HFF-Myc (cell line): Measurements from ENCODE around the gene FAM118A.
"Not testable (repeated sequence)": the region's sequence is repeated elsewhere in the genome, so short reads cannot be mapped to it uniquely, and the experiment has no call there.

ENCODE experiments used
- DNase-seq: peaks from one replicate; pipeline ENCODE4 v3.0.0-alpha.2; 2011; ENCODE audit warnings: low read depth; ENCODE audit errors: extremely low read depth
- H3K4me3 ChIP-seq: replicated peaks from 2 replicates; pipeline ENCODE4 v1.5.1; 2011; ENCODE audit warnings: low read depth, mild to moderate bottlenecking, control low read depth, low read length
- TF ChIP-seq, protein P1 (sequence below): IDR thresholded peaks from 2 replicates; pipeline ENCODE4 v1.5.1; 2012; ENCODE audit warnings: mild to moderate bottlenecking, low read depth, low read length, control low read depth; ENCODE audit errors: missing control alignments

The FAM118A gene

GRCh38 chr22:45309422-45310227 lies at the start of gene FAM118A:
FAM118A (plus strand) TSS chr22:45309934; CDS start chr22:45322380, 12,446 bp downstream.
- TF ChIP-seq, protein P1, sequence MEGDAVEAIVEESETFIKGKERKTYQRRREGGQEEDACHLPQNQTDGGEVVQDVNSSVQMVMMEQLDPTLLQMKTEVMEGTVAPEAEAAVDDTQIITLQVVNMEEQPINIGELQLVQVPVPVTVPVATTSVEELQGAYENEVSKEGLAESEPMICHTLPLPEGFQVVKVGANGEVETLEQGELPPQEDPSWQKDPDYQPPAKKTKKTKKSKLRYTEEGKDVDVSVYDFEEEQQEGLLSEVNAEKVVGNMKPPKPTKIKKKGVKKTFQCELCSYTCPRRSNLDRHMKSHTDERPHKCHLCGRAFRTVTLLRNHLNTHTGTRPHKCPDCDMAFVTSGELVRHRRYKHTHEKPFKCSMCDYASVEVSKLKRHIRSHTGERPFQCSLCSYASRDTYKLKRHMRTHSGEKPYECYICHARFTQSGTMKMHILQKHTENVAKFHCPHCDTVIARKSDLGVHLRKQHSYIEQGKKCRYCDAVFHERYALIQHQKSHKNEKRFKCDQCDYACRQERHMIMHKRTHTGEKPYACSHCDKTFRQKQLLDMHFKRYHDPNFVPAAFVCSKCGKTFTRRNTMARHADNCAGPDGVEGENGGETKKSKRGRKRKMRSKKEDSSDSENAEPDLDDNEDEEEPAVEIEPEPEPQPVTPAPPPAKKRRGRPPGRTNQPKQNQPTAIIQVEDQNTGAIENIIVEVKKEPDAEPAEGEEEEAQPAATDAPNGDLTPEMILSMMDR = no peak

DNA sequence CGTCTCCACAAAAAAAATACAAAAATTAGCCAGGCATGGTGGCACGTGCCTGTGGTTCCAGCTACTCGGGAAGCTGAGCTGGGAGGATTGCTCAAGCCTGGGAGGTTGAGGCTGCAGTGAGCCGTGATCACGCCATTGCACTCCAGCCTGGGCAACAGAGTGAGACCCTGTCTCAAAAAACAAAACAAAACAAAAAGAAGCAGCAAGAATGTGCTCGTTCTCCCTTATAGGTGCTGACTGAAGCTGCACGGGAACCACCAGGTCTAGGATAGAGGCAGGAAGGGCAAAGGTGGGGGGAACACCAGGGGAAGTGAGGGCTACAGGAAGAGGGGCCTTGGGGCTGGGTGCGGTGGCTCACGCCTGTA lies 49.4 kb upstream of the FAM118A start:
- not testable (repeated sequence) for DNase-seq, H3K4me3 ChIP-seq

More at GRCh38 chr22:45309422-45310227, at the start of gene FAM118A:
- peak within 1 kb of the TSS; percentile 67 for H3K4me3 ChIP-seq
- peak; percentile 68 for DNase-seq

- TF ChIP-seq, protein P1 = no peak
- H3K4me3 ChIP-seq = no peak overlapping the region
- DNase-seq = no peak
These were observed 48.2 kb upstream of the FAM118A start for GRCh38 chr22:45261407-45262088.

- H3K4me3 ChIP-seq = no peak overlapping the region
- TF ChIP-seq, protein P1 = no peak
- no peak for DNase-seq
These were observed 47.4 kb upstream of the FAM118A start for GRCh38 chr22:45262195-45262930.

DNA sequence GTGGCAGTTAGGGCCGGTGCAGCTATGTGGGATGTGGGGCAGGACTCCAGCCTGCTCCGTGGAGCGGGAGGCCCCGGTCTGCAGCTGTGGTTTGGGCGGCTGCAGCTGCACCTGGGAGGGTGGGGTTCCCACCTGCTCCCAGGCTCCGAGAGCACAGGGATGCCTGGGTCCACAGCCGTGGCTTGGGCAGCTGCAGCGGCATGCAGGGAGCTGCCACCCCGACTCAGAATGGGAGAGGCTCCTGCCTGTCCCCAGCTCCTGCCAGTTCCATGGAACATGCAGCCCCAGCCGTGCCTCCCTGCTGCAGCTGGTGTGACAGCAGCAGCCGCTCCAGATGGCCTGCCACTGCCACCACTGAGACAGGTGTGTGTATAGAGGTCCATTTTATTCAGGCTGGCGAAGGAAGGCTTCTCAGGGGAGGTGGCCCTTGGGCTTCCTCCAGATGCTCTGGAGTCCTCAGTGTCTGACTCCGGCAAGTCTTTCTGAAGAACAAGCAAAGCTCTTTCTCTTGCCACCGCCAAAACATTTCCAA lies 46.7 kb upstream of the FAM118A start:
- TF ChIP-seq, protein P1 = no peak
- DNase-seq = no peak
- no peak overlapping the region for H3K4me3 ChIP-seq

DNA sequence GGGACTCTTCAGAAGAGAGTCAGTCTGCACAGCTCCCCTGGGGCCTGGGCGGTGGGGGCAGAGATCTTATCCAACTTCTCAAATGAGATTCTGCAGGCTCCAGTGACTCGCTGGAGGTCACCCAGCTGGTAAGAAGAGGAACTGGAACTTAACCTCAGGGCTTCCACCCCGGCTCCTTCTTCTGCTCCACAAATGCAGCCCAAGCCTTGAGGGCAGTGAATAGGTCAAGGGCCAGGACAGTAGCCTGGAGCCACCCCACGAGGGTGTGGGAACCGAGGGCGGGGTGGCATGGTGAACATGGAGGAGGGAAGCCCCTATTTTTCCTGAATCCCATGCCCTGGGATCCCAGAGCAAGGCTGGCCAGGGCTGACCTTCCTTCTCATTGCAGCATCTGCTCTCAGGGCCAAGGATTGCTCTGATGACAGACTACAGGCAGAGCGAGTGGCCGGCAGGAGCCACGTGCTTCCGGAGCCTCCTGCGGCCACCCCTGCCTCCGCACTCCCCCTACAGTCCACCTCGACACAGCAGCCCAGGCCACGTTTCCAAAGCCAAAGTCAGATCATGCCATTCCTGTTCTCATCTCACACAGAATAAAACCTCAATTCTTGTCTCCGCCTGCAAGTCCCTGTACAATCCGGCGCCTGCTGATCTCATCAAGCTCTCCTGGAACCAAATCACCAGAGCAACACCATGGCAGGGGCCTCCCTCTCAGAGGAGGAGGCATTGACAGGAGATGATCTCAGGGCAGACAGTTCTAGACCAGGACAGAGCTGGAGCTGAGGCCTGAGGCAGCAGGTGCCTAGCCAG lies 46.1 kb upstream of the FAM118A start:
- DNase-seq = peak; percentile 63
- H3K4me3 ChIP-seq = no peak overlapping the region
- TF ChIP-seq, protein P1 = peak; percentile 84
